HepG2 (cell line): ENCODE results near the gene RRAS. TPM values are rescaled to one million over a fixed set of nuclear protein-coding genes. Genes with fewer than 3 reads are reported as not detected.

Experiments used
- BORCS8-MEF2B ChIP-seq: sonication (generic); formaldehyde crosslinking; IDR thresholded peaks from 2 replicates; pipeline ENCODE4 v1.8.0; 2022; ENCODE audit warnings: mild to moderate bottlenecking, missing genetic modification reagents
- BRD4 ChIP-seq: sonication (generic); formaldehyde crosslinking; IDR thresholded peaks from 2 replicates; pipeline ENCODE4 v1.4.0; 2020; ENCODE audit warnings: missing genetic modification reagents
- CHD4 ChIP-seq: fragments of 200-600 bp; sonication (generic); IDR thresholded peaks from 2 replicates; pipeline ENCODE4 v1.7.0; 2017; ENCODE audit warnings: mild to moderate bottlenecking, low read length, borderline replicate concordance
- HDAC2 ChIP-seq: sonication (generic); formaldehyde crosslinking; IDR thresholded peaks from 2 replicates; pipeline ENCODE4 v1.4.0; 2020; ENCODE audit warnings: missing genetic modification reagents
- HMGXB3 ChIP-seq: sonication (generic); formaldehyde crosslinking; IDR thresholded peaks from 2 replicates; pipeline ENCODE4 v1.4.0; 2020; ENCODE audit warnings: missing genetic modification reagents, borderline replicate concordance
- HOXA3 ChIP-seq: sonication (generic); formaldehyde crosslinking; IDR thresholded peaks from 2 replicates; pipeline ENCODE4 v1.5.0; 2020; ENCODE audit warnings: missing genetic modification reagents
- JUN ChIP-seq: sonication (generic); formaldehyde crosslinking; IDR thresholded peaks from 2 replicates; pipeline ENCODE4 v1.4.0; 2020; ENCODE audit warnings: mild to moderate bottlenecking, missing genetic modification reagents
- KDM2A ChIP-seq: sonication (generic); formaldehyde crosslinking; IDR thresholded peaks from 2 replicates; pipeline ENCODE4 v1.4.0; 2020; ENCODE audit warnings: low read depth, missing genetic modification reagents, borderline replicate concordance
- MXI1 ChIP-seq: IDR thresholded peaks from 3 replicates; pipeline ENCODE4 v1.6.1; 2012; ENCODE audit warnings: low read depth, low read length, inconsistent platforms, borderline replicate concordance
- TBP ChIP-seq: sonication (generic); formaldehyde crosslinking; IDR thresholded peaks from 2 replicates; pipeline ENCODE4 v1.5.0; 2020; ENCODE audit warnings: missing genetic modification reagents
- TMF1 ChIP-seq: sonication (generic); formaldehyde crosslinking; IDR thresholded peaks from 2 replicates; pipeline ENCODE4 v1.8.1; 2022; ENCODE audit warnings: low read depth, missing genetic modification reagents
- YEATS4 ChIP-seq: sonication (generic); formaldehyde crosslinking; IDR thresholded peaks from 2 replicates; pipeline ENCODE4 v1.4.0; 2020; ENCODE audit warnings: missing genetic modification reagents, borderline replicate concordance
- ZNF205 ChIP-seq: IDR thresholded peaks from 2 replicates; pipeline ENCODE4 v1.6.1; 2018; ENCODE audit warnings: missing biosample characterization, missing genetic modification reagents
- ZNF225 ChIP-seq: sonication (generic); formaldehyde crosslinking; IDR thresholded peaks from 2 replicates; pipeline ENCODE4 v1.4.0; 2020; ENCODE audit warnings: mild to moderate bottlenecking, missing genetic modification reagents
- ZNF382 ChIP-seq: sonication (generic); formaldehyde crosslinking; IDR thresholded peaks from 2 replicates; pipeline ENCODE4 v1.5.0; 2020; ENCODE audit warnings: missing genetic modification reagents, mild to moderate bottlenecking, borderline replicate concordance
- ZNF431 ChIP-seq: sonication (generic); formaldehyde crosslinking; IDR thresholded peaks from 2 replicates; pipeline ENCODE4 v1.9.0; 2022; ENCODE audit warnings: missing genetic modification reagents, low read depth, mild to moderate bottlenecking, borderline replicate concordance
- ZNF652 ChIP-seq: IDR thresholded peaks from 2 replicates; pipeline ENCODE4 v1.6.1; 2016; ENCODE audit warnings: low read depth, borderline replicate concordance
- ZNF766 ChIP-seq: sonication (generic); formaldehyde crosslinking; IDR thresholded peaks from 2 replicates; pipeline ENCODE4 v1.5.0; 2020; ENCODE audit warnings: missing genetic modification reagents, borderline replicate concordance
- ZNF788 ChIP-seq: sonication (generic); formaldehyde crosslinking; IDR thresholded peaks from 2 replicates; pipeline ENCODE4 v1.5.0; 2020; ENCODE audit warnings: mild to moderate bottlenecking, missing genetic modification reagents, borderline replicate concordance
- ZZZ3 ChIP-seq: sonication (generic); formaldehyde crosslinking; IDR thresholded peaks from 2 replicates; pipeline ENCODE4 v1.4.0; 2020; ENCODE audit warnings: missing genetic modification reagents, mild to moderate bottlenecking, borderline replicate concordance
- polyA plus RNA-seq, 8 experiments: library from polyadenylated mRNA; depleted of rRNA in 3 of 8; stranded (reverse) in 7 of 8; unstranded in 1 of 8; fragments of >200 nt; fragmentation: Illumina TruSeq in 4 of 8; extraction: Trizol in 4 of 8; gene quantifications; 2 replicates each; pipeline versions ENCODE4 v1.2.1 to v1.2.3, GENCODE V29; 2011 to 2016; ENCODE audit warnings: low read depth in 4 of 8, missing spikeins in 1 of 8, mixed read lengths in 1 of 8; ENCODE audit not compliant: insufficient read depth in 1 of 8
- total RNA-seq, 5 experiments: library from RNA; depleted of rRNA; stranded (reverse); fragments of >200 nt; fragmentation: Illumina TruSeq; extraction: Trizol; gene quantifications; 2 replicates each; pipeline ENCODE4 v1.2.3, GENCODE V29; 2016; ENCODE audit warnings: low read depth in 1 of 5
- TF ChIP-seq, protein P1 (sequence below): sonication (generic); formaldehyde crosslinking; IDR thresholded peaks from 2 replicates; pipeline ENCODE4 v1.4.0; 2020; ENCODE audit warnings: mild to moderate bottlenecking, missing genetic modification reagents
- TF ChIP-seq, protein P2 (sequence below): sonication (generic); formaldehyde crosslinking; IDR thresholded peaks from 2 replicates; pipeline ENCODE4 v1.4.0; 2020; ENCODE audit warnings: mild to moderate bottlenecking, missing genetic modification reagents, borderline replicate concordance

Gene RRAS
- total and polyA plus RNA-seq, 2 of the 13 experiments (the other 11 are each of a cell fraction or from before 2014, with no cell fraction given): 1.5 to 12.0 TPM

DNA sequence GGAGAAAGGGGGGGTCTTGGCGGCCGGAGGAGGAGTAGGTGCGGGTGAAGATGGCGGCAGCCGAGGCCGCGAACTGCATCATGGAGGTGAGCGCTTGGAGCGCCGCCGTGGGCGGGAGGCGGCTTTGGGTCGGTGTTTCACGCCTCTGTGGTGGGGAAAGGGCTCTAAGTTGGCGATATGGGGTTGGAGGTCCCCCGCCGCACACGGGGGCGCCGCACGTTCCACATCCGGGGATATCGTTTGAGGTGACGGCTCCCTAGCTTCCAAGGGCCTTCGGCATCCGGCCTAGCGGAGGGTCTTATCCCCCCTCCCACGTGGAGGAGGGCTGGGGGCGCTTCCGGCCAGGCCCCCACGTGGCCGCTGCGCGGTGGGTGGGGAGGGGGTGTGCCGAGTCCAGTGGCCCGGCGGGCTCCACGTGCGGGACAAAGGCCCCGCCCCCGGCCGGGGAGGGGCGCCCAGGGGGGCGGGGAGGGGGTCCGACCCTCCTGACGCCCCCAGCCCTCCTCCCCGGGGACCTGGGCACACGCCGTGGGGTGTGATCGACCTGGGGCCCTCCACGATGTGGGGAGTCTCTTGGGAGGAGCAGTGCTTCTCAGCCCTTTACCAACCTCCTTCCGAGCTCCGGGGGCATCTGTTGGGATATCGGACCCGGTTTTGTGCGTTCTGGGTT lies 37.4 kb upstream of the RRAS start, which contains the start of gene PRMT1 (continued):
- peak; percentile 50; the same call in 1 of the 2 replicates for TF ChIP-seq KDM2A (CRISPR knock-in tag)
- peak; percentile 37; the same call in 1 of the 2 replicates for TF ChIP-seq ZNF788 (CRISPR knock-in tag)
- peak; percentile 83; the same call in 1 of the 2 replicates for TF ChIP-seq ZNF766 (CRISPR knock-in tag)
- no peak for TF ChIP-seq ZNF205 (CRISPR knock-in tag)
- peak; percentile 85 for TF ChIP-seq HOXA3 (CRISPR knock-in tag)
- TF ChIP-seq, protein P1, sequence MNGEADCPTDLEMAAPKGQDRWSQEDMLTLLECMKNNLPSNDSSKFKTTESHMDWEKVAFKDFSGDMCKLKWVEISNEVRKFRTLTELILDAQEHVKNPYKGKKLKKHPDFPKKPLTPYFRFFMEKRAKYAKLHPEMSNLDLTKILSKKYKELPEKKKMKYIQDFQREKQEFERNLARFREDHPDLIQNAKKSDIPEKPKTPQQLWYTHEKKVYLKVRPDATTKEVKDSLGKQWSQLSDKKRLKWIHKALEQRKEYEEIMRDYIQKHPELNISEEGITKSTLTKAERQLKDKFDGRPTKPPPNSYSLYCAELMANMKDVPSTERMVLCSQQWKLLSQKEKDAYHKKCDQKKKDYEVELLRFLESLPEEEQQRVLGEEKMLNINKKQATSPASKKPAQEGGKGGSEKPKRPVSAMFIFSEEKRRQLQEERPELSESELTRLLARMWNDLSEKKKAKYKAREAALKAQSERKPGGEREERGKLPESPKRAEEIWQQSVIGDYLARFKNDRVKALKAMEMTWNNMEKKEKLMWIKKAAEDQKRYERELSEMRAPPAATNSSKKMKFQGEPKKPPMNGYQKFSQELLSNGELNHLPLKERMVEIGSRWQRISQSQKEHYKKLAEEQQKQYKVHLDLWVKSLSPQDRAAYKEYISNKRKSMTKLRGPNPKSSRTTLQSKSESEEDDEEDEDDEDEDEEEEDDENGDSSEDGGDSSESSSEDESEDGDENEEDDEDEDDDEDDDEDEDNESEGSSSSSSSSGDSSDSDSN: 0 out of 2 replicates have a peak, but pooled peaks have one; percentile 47
- TF ChIP-seq CHD4: no peak
- peak; percentile 86 for TF ChIP-seq MXI1
- TF ChIP-seq JUN (CRISPR knock-in tag): no peak
- TF ChIP-seq ZNF382 (CRISPR knock-in tag): no peak
- TF ChIP-seq TMF1 (CRISPR knock-in tag): peak; percentile 40; the same call in 1 of the 2 replicates
- TF ChIP-seq ZNF225: peak; percentile 62; the same call in 1 of the 2 replicates
- peak; percentile 80; the same call in 1 of the 2 replicates for TF ChIP-seq BRD4 (CRISPR knock-in tag)
- TF ChIP-seq YEATS4 (CRISPR knock-in tag): peak; percentile 98
- TF ChIP-seq ZNF652 (CRISPR knock-in tag): no peak
- no peak for TF ChIP-seq TBP (CRISPR knock-in tag)
- peak; percentile 29; the same call in 1 of the 2 replicates for TF ChIP-seq HMGXB3 (CRISPR knock-in tag)
- no peak for TF ChIP-seq ZZZ3 (CRISPR knock-in tag)
- TF ChIP-seq HDAC2: peak; percentile 48; the same call in 1 of the 2 replicates
- peak; percentile 51 for TF ChIP-seq BORCS8-MEF2B (CRISPR knock-in tag)
- TF ChIP-seq ZNF431 (CRISPR knock-in tag): no peak
- TF ChIP-seq, protein P2, sequence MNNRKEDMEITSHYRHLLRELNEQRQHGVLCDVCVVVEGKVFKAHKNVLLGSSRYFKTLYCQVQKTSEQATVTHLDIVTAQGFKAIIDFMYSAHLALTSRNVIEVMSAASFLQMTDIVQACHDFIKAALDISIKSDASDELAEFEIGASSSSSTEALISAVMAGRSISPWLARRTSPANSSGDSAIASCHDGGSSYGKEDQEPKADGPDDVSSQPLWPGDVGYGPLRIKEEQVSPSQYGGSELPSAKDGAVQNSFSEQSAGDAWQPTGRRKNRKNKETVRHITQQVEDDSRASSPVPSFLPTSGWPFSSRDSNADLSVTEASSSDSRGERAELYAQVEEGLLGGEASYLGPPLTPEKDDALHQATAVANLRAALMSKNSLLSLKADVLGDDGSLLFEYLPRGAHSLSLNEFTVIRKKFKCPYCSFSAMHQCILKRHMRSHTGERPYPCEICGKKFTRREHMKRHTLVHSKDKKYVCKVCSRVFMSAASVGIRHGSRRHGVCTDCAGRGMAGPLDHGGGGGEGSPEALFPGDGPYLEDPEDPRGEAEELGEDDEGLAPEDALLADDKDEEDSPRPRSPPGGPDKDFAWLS (CRISPR knock-in tag): 0 out of 2 replicates have a peak, but pooled peaks have one; percentile 41
